K562 (cell line): ENCODE data around the gene ABHD16A. TPM values are rescaled to one million over a fixed set of nuclear protein-coding genes. Genes with fewer than 3 reads are reported as not detected.

Source experiments
- CBX8 ChIP-seq: fragments of 200-600 bp; sonication (generic); IDR thresholded peaks from 2 replicates; pipeline ENCODE4 v1.6.1; 2012; ENCODE audit warnings: borderline replicate concordance, mixed run types, low read depth, mild to moderate bottlenecking, moderate library complexity, mixed read lengths, low read length, control low read depth, inconsistent platforms; ENCODE audit not compliant: poor library complexity, severe bottlenecking; ENCODE audit errors: extremely low read depth
- CC2D1A ChIP-seq: fragments of 450-650 bp; IDR thresholded peaks from 2 replicates; pipeline ENCODE4 v1.6.1; 2017; ENCODE audit warnings: mild to moderate bottlenecking
- ELF2 ChIP-seq: fragments of 250-450 bp; sonication (Bioruptor Pico); IDR thresholded peaks from 2 replicates; pipeline ENCODE4 v1.5.0; 2021; ENCODE audit warnings: mild to moderate bottlenecking
- EP400 ChIP-seq: fragments of 450-650 bp; IDR thresholded peaks from 2 replicates; pipeline ENCODE4 v1.6.1; 2017; ENCODE audit warnings: antibody characterized with exemption, mild to moderate bottlenecking, moderate library complexity
- HIVEP1 ChIP-seq: fragments of 250-450 bp; sonication (Bioruptor Pico); IDR thresholded peaks from 2 replicates; pipeline ENCODE4 v1.4.0; 2020; ENCODE audit warnings: mild to moderate bottlenecking
- HMG20B ChIP-seq: fragments of 250-450 bp; sonication (Bioruptor Pico); IDR thresholded peaks from 2 replicates; pipeline ENCODE4 v1.5.0; 2021; ENCODE audit warnings: mild to moderate bottlenecking
- KDM2B ChIP-seq: fragments of 250-450 bp; sonication (Bioruptor Pico); IDR thresholded peaks from 2 replicates; pipeline ENCODE4 v1.8.0; 2021; ENCODE audit warnings: mild to moderate bottlenecking, moderate library complexity
- KLF10 ChIP-seq: fragments of 250-450 bp; sonication (Bioruptor Pico); IDR thresholded peaks from 2 replicates; pipeline ENCODE4 v1.6.1; 2021; ENCODE audit warnings: matching md5 sums
- MIER1 ChIP-seq: fragments of 450-650 bp; IDR thresholded peaks from 2 replicates; pipeline ENCODE4 v1.6.1; 2016; ENCODE audit warnings: antibody characterized with exemption, mild to moderate bottlenecking, low read depth
- NFE2 ChIP-seq: IDR thresholded peaks from 2 replicates; pipeline ENCODE4 v1.6.1; 2014; ENCODE audit warnings: antibody characterized with exemption, low read depth
- NFYB ChIP-seq: IDR thresholded peaks from 2 replicates; pipeline ENCODE4 v1.6.1; 2011; ENCODE audit warnings: mild to moderate bottlenecking, moderate library complexity; ENCODE audit not compliant: insufficient read length; ENCODE audit errors: extremely low read depth
- SAP30 ChIP-seq: fragments of 200-600 bp; sonication (generic); IDR thresholded peaks from 2 replicates; pipeline ENCODE4 v1.6.1; 2012; ENCODE audit warnings: borderline replicate concordance, low read depth, mild to moderate bottlenecking, moderate library complexity, low read length, control low read depth, inconsistent platforms; ENCODE audit not compliant: insufficient read depth, poor library complexity, severe bottlenecking
- SREBF2 ChIP-seq: sonication (generic); formaldehyde crosslinking; IDR thresholded peaks from 2 replicates; pipeline ENCODE4 v1.4.0; 2020; ENCODE audit warnings: mild to moderate bottlenecking, missing genetic modification reagents
- STAT6 ChIP-seq: sonication (generic); formaldehyde crosslinking; IDR thresholded peaks from 2 replicates; pipeline ENCODE4 v1.8.1; 2023; ENCODE audit warnings: mild to moderate bottlenecking, missing genetic modification reagents
- ZC3H11A ChIP-seq: IDR thresholded peaks from 2 replicates; pipeline ENCODE4 v1.6.1; 2012; ENCODE audit warnings: low read depth, low read length, improper control_type of control experiment
- ZNF165 ChIP-seq: fragments of 250-450 bp; sonication (Bioruptor Pico); IDR thresholded peaks from 2 replicates; pipeline ENCODE4 v1.4.0; 2020; ENCODE audit warnings: borderline replicate concordance
- ZNF589 ChIP-seq: fragments of 200-800 bp; sonication (Bioruptor generic); IDR thresholded peaks from 2 replicates; pipeline ENCODE4 v1.6.1; 2016; ENCODE audit warnings: low read depth, missing genetic modification characterization, missing compliant biosample characterization
- ZNF780A ChIP-seq: fragments of 250-450 bp; sonication (Bioruptor Pico); IDR thresholded peaks from 2 replicates; pipeline ENCODE4 v1.5.0; 2021; ENCODE audit warnings: mild to moderate bottlenecking
- polyA plus RNA-seq, 8 experiments: library from polyadenylated mRNA; depleted of rRNA in 4 of 8; stranded (reverse) in 5 of 8; unstranded in 3 of 8; fragments of >200 nt; fragmentation: Nextera tagmentation in 2 of 8; fragmentation: Illumina TruSeq in 1 of 8; extraction: Ambion mirVana in 2 of 8; extraction: Trizol in 1 of 8; gene quantifications; 2 replicates each; pipeline versions ENCODE4 v1.2.1 to v1.2.3, GENCODE V29; 2011 to 2014; ENCODE audit warnings: inconsistent platforms in 1 of 8, missing spikeins in 1 of 8
- total RNA-seq, 7 experiments: library from RNA; depleted of rRNA in 6 of 7; stranded (reverse); fragments of >200 nt in 6 of 7; fragmentation: Illumina TruSeq in 2 of 7; extraction: Trizol in 2 of 7; gene quantifications; 2 replicates each; pipeline versions ENCODE4 v1.2.1 to v1.2.3, GENCODE V29; 2011 to 2021; ENCODE audit warnings: low replicate concordance in 1 of 7
- TF ChIP-seq, protein P1 (sequence below): sonication (generic); formaldehyde crosslinking; IDR thresholded peaks from 2 replicates; pipeline ENCODE4 v1.4.0; 2020; ENCODE audit warnings: mild to moderate bottlenecking, missing genetic modification reagents
- TF ChIP-seq, protein P2 (sequence below): fragments of 450-650 bp; IDR thresholded peaks from 2 replicates; pipeline ENCODE4 v1.6.1; 2017; ENCODE audit warnings: antibody characterized with exemption, mild to moderate bottlenecking

ABHD16A gene
- total and polyA plus RNA-seq, 9 of the 15 experiments (the other 6 are each of a cell fraction or from before 2014, with no cell fraction given) = 25.8 to 120 (median 81.6) TPM

GRCh38 chr6:31666337-31666965 is 36.7 kb downstream of the ABHD16A start (continued):
- TF ChIP-seq, protein P1, sequence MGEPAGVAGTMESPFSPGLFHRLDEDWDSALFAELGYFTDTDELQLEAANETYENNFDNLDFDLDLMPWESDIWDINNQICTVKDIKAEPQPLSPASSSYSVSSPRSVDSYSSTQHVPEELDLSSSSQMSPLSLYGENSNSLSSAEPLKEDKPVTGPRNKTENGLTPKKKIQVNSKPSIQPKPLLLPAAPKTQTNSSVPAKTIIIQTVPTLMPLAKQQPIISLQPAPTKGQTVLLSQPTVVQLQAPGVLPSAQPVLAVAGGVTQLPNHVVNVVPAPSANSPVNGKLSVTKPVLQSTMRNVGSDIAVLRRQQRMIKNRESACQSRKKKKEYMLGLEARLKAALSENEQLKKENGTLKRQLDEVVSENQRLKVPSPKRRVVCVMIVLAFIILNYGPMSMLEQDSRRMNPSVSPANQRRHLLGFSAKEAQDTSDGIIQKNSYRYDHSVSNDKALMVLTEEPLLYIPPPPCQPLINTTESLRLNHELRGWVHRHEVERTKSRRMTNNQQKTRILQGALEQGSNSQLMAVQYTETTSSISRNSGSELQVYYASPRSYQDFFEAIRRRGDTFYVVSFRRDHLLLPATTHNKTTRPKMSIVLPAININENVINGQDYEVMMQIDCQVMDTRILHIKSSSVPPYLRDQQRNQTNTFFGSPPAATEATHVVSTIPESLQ = no peak
- TF ChIP-seq NFYB = no peak
- TF ChIP-seq CBX8 = no peak
- no peak for TF ChIP-seq EP400
- TF ChIP-seq, protein P2, sequence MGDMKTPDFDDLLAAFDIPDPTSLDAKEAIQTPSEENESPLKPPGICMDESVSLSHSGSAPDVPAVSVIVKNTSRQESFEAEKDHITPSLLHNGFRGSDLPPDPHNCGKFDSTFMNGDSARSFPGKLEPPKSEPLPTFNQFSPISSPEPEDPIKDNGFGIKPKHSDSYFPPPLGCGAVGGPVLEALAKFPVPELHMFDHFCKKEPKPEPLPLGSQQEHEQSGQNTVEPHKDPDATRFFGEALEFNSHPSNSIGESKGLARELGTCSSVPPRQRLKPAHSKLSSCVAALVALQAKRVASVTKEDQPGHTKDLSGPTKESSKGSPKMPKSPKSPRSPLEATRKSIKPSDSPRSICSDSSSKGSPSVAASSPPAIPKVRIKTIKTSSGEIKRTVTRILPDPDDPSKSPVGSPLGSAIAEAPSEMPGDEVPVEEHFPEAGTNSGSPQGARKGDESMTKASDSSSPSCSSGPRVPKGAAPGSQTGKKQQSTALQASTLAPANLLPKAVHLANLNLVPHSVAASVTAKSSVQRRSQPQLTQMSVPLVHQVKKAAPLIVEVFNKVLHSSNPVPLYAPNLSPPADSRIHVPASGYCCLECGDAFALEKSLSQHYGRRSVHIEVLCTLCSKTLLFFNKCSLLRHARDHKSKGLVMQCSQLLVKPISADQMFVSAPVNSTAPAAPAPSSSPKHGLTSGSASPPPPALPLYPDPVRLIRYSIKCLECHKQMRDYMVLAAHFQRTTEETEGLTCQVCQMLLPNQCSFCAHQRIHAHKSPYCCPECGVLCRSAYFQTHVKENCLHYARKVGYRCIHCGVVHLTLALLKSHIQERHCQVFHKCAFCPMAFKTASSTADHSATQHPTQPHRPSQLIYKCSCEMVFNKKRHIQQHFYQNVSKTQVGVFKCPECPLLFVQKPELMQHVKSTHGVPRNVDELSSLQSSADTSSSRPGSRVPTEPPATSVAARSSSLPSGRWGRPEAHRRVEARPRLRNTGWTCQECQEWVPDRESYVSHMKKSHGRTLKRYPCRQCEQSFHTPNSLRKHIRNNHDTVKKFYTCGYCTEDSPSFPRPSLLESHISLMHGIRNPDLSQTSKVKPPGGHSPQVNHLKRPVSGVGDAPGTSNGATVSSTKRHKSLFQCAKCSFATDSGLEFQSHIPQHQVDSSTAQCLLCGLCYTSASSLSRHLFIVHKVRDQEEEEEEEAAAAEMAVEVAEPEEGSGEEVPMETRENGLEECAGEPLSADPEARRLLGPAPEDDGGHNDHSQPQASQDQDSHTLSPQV = no peak
- TF ChIP-seq ZNF165 (CRISPR knock-in tag) = no peak
- TF ChIP-seq HMG20B (CRISPR knock-in tag) = peak; percentile 51; the same call in 1 of the 2 replicates
- no peak for TF ChIP-seq KLF10 (CRISPR knock-in tag)
- TF ChIP-seq ZNF780A (CRISPR knock-in tag) = no peak
- TF ChIP-seq HIVEP1 = no peak
- TF ChIP-seq CC2D1A = peak; percentile 68; the same call in 1 of the 2 replicates
- TF ChIP-seq NFE2 = no peak
- 0 out of 2 replicates have a peak, but pooled peaks have one; percentile 30 for TF ChIP-seq STAT6 (CRISPR knock-in tag)
- TF ChIP-seq KDM2B (CRISPR knock-in tag) = no peak
- peak; percentile 35; the same call in 1 of the 2 replicates for TF ChIP-seq MIER1
- TF ChIP-seq ELF2 = peak; percentile 6; the same call in 1 of the 2 replicates
- TF ChIP-seq SREBF2 (CRISPR knock-in tag) = no peak
- no peak for TF ChIP-seq ZNF589
- TF ChIP-seq SAP30 = peak; percentile 84
- no peak for TF ChIP-seq ZC3H11A
